Stimulated activated naive CD4-positive, alpha-beta T cell (primary cell): Measurements from ENCODE around the gene TGM1.
A peak's percentile ranks its signal among the peaks of the same experiment; 100 is the strongest.

Experiments used
- DNase-seq, 6 experiments: peaks; one replicate each; lab custom pipeline; 2025; lab: John Stamatoyannopoulos, UW

TGM1 gene

DNA sequence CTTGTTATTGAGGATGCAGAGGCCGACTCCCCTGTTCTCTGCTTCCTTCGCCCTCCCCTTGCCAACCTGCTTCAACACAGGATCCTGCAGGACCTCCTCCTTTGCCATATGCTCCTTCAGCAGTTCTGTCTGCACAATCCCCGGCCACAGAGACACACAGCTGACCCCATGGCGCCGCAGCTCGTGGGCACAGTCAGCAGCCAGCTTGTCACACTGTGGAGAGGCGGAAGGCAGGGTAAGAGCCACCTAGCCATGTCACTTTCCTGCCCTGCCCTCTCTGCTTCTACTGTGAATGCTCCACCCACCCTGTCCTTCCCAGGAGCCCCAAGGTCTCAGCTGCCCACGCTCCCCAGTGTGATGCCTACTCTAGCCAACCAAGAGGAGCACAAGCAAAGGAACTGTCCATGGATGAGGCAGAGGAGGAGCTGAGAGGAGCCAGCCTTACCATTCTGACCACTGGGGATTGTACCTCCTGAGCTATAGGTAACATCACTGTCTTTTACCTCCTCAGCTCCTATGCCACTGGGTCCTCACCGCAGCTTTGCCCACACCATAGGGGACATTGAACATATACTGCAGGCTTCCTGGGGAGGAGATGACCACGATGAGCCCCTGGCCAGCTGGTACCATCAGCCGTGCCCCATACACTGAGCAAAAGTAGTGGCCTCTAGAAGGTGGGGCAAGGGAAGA lies 29.3 kb upstream of the TGM1 start:
- no peak for DNase-seq

DNA sequence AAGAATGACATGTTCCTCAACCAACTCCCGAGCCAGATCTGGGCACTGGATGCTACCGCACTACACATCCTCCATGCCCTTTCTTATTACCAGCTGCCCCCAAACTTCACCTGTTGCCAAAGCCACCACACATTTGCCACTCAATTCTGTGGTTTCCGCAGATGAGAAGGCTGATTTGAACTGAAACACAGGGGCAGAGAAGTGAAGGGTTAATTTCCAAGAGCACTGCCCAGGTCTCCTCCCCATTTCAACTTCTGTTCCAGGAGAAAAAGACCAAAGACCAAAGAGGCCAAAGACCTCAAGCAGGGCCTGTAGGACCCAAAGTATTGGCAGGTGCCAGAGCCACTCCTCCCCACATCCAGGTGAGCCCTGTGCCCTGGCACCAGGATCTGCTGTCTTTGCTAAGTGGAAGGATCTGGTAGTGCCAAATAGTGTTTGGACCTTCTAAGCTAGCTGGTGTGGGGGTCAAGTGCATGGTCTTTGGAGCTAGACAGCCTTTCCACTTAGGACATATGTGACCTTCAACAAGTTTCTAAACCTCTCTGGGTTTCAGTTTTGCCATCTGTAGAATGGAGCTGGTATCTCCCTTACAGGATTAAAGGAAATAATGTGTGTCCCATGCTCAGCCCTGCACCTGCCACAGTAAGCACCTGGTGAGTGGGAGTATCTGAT lies 28.6 kb upstream of the TGM1 start:
- DNase-seq = no peak

DNA sequence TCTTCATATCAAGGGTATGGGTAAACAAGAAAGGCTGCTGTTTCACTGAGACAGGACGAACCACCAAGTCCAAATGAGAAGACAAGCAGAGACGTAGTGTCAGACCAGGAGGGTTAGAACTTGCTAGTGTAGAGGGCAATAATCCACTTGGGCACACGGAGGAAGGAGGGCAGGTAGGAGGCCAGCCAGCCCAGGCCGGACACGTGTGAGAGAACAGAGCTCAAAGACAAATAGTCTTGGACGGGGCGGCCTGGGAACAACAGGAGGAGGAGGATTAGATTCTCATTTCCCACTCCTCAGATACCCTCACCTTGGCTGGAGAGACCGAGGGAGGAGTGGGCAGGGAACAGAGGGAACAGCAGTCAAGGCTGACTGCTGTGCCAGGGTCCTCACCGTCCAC lies 27.8 kb upstream of the TGM1 start:
- DNase-seq = no peak

DNA sequence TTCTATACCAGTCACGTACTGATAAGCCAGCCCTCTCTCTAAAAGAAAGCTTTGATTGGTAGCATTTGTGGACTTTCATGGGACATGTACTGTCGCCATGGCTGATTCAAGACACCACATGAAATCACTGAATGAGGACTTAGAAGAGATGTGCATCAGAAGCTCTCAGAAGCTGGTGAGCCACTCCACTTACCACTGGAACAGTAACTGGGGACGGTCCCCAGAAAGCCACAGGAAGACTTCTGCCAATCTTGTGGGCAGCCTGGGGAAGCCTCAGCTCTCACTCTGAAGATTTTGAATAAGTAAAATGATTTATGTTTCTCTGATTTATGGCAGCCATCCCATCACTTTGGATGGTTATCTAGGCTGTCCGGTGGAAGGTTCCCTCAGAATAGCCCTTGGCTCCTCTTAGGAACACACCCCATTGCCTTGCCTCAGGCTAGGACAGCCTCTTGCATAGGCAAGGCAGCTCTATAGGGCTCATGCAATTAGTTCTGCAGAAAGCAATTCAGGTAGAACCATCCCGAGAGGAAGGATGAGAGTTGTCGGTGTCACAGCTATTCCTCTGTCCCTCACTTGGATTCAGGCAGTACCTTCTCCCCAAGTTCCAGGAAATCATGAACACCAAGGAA lies 26.8 kb upstream of the TGM1 start:
- no peak for DNase-seq

DNA sequence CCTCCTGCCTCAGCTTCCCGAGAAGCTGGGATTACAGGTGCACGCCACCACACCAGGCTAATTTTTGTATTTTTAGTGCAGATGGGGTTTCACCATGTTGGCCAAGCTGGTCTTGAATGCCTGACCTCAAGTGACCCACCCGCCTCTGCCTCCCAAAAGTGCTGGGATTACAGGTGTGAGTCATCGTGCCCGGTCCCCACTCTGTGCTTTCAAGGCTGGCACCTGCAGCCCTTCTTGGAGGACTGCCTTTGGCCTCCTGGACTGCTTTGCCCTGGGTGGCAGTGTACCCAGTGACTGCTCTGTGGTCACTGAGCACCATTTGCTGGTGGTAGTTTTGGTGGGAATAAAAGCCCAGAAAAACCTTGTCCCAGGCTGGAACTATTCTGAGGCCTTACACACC lies 24.0 kb upstream of the TGM1 start:
- DNase-seq = no peak

DNA sequence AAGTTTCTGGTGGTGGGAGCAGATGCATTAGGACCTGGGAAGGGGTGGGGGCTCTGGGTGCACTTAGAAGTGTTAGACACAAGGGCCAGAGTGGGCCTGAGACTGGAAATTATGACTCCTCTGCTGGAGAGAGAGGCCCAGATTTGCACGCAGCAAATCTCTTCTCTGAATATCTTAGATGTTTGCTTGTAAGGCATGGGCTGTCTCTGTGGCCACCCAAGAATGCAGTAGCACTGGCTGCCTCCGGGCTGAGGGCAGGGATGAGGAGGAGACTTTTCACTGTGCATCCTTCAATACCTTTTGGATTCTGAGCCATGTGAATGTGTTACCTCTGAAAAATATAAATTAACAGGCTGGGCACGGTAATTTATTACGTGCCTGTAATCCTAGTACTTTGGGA lies 22.4 kb upstream of the TGM1 start:
- no peak for DNase-seq

DNA sequence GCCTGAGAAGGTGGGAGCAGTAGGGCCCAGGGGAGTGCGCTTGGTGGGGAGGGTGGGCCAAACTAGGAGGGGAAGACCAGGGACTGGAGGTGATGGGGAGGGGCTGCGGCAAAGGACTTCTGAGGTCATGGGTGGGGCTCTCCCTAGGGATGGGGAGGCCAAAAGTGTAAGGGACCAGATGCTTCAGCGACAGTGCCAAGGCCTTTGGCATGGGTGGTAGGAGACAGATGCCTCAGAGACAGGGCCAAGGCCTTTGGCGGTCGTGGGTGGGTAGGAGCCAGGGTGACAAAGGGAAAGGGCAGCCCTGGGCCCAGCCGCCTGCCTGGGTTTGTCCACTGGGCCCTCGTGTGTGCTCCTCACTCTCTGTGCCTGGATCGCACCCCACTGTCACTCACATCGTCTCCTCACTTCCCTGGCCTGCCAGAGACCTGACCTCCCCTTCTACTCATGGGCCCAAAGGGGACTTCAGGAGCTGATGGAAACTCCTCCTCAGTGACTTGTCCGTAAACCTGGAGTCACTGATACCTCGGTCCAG lies 21.6 kb upstream of the TGM1 start:
- no peak for DNase-seq

DNA sequence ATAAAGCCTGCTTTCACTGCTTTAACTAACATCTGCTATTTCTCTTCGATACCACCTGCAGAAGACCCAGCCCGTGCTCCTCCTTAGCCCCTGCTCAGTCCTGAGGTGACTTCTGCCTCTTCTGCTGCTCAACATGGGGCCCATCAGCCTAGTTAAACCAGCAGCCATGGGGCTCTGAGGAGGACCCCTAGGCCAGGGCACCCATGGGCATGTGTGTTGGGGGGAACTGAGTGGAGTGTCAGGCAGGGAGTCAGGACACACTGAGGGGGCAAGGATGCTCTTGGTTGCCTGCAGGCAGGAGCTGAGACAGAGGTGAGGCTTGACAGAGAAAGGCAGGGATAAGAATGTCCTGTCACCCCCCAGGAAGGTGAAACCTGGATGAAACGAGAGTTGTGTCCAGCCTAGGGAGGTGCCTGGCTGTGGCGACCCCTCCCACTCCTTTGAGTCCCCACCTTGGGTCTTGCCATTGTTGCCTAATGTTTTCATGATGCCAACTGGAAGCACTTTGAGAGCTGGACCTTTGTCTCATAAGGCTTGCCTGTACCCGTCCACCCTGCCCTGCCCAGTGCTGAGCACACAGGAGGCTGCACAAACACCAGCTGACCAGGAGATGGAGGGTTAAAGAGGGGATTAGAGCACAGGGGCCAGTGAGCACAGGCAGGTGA lies 21.0 kb upstream of the TGM1 start:
- DNase-seq = no peak

DNA sequence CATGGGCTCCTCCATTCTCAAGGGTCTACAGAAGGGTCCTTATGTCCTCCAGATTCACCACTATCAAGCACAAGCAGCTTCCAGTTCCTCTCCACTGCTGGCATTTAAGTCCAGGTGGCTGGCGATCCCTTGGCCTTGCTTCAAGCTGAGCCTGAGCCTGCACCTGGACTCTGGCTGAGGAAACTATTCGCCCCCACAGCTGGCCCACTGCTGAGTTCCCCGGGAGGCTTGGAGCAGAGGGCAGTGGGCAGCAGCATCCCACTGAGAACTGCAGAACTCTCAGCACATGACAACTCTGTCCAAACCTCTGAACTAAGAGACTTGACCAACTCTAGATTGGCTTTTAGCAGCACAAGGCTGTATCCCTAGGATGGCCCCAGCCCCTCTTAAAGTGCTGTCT lies 19.8 kb upstream of the TGM1 start:
- DNase-seq = no peak

DNA sequence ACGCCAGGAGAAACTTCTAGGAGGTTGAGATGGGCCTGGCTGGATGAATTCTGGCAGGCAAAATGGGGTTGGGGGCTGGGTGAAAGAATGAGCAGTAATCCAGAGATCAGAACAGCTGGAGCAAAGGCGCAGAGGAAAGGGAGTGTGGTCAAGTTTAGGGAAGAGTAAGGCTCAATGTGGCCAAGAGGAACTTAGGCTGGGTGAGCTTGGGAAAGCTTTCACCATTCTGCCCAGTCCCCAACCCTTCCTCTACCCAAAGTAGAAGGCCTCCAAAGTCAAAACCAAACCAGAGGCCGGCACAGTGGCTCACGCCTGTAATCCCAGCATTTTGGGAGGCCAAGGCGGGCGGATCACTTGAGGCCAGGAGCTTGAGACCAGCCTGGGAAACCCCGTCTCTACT lies 18.7 kb upstream of the TGM1 start:
- no peak for DNase-seq

DNA sequence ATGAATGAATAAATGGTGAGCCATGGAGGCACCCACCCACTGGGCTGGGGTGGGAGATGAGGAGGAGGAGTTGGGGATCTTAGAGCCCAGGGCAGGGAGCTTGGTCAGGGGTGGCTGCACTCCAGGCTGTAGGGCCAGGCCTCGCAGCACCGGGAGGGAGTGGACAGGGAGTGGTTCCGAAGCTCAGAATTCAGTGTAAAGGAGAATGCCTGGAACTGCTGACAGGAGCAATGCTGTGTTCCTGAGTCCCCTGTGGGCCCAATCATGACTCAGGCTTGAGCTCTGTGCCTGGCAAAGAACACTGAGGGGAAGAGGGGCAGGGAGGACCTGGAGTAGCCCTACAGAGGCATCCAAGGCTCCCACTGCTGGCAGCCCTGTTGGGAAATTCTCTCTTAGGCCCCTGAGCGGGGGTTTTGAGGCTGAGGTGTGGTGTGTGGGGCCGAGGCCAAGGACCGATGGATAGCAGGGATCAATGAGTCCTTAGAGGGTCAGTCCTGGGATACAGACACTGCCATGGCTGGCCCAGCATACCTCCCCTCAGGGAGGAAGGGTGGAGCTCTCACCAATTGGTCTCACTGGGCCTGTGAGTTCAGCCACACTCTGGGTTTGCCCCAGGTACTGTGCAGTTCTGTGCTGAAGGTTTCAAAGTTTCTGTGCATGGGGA lies 18.0 kb upstream of the TGM1 start:
- DNase-seq = no peak

DNA sequence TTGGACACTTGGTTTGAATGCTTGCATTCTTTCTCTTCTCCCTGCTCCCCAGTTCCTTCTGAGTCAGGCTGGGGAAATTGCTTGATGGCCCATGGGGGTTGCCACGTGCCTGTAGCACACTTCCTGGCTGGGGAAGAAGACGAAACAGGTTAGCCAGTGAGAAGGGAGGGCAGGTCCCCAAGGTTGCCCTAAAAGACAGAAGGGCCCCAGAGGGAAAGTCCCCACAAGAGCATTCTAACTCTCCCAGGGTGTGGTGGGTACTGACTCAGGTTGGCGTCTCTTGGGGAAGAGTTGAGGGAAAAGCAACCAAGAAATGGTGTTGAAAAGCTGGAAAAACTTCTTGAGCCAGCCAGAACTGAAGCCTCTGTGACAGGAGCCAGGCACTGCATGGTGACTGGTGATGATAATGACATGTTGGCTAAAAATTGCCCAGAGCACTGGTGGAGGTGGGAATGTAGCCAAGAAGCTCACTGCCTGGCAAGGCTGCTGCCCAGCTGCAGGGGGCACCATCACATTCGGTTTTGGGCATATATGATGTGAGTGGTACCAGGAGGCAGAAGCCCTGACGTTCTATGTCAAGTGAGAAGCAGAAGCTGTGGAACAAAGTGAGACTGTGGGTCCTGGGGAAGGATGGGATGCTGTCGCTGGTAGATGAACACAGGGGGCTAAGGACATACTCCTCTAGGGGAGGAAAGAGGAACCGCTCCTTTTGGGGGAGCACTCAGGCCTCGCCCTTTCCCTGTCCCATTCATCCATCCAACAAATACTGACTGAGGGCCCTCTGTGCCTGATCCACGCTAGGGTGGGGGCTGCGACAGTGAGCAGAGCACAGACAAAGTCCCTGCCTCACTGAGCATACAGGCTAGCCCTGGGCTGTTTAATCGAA lies 16.6 kb upstream of the TGM1 start:
- DNase-seq = peak; percentile 12 to 38 (median 28)

DNA sequence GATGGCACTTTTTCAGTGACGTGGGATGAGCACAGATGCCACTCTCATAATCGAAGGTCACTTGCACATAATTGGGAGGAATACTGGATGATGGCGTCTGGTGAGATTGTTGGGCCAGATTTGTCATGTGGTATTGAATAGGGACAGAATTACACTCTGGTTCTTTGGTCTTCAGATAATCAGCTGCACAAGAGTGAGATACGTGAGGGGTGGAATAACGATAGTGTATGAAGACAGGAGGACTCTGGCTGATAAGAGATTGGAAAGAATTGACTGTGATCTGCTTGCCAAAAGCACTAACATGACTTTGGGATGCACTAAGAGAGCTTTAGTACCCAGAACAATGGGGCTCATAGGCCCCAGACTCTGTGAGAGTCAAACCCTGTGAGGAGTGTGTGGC lies 15.4 kb upstream of the TGM1 start:
- DNase-seq = no peak

DNA sequence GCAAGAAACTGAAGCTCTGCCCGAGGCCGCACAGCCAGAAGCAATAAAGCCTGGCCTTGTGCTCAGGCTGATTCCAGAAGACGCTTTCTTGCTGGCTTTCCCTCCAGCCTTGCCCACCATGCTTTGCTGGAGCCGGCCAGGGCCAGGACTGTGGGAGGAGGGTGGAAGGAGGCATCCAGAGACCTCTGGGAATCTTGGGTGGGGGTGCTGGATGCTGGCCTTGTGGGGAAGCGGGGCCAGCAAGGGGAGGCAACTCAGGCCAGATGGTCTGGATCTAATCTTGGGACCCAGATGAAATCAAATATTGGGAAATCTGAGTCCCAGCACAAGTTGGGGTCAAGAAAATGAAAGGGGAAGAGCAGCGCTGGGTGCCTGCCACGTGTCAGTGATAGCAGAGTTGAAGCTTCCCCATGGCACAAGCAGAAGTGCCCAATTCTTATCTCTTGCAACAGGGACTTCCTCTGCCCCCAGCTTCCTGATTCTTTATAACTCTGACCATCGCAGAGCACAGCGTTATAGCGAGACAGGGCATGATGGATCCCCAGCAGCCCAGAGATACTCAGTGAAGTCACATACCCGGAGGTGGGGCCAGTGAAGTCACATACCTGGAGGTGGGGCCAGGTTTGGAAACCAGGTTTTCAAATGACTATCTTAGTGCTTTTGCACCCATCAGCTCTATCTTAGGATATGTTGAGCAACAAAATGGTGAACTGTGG lies 14.8 kb upstream of the TGM1 start:
- no peak for DNase-seq

DNA sequence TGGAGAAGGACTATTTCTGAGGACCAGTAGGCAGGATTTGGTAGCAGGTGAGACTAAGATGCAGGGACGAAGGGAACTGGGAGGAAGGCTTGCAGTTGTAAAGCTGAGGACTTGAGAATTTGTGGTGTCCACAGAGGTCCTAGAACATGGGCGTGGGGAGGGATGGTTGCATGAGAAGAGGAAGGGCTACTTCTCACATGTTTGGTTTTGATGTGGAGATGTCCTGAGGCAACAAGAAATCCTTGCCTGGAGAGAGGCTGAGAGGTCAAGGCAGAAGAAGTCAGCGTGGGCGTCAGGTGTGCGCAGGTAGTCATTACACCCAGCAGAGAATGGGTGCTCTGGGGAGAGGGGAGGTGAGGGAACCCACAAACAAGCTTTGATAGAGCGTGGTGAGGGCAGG lies 14.1 kb upstream of the TGM1 start:
- DNase-seq = no peak

DNA sequence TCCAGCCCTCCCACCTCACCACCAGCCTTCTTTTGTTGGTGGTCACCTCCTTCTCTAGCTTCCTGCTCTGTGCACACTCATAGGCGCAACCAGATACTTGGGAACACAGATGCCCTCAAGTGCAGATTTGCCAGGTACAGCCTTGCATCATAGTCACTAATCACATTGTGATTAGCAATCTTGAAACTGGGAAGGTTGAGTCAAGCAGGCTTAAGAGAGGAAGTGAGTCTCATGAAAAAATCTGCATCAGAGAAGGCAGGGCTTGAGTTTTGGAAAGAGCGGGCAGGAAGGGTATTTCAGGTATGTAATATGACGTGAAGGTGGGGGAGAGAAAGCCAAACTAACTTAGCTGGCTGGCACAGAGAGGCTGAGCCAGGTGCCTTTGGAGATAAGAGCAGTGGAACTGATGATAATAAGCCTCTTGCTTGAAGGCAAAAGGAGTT lies 11.1 kb upstream of the TGM1 start:
- peak in 5 of 6 experiments; percentile 12 to 67 (median 59) for DNase-seq

DNA sequence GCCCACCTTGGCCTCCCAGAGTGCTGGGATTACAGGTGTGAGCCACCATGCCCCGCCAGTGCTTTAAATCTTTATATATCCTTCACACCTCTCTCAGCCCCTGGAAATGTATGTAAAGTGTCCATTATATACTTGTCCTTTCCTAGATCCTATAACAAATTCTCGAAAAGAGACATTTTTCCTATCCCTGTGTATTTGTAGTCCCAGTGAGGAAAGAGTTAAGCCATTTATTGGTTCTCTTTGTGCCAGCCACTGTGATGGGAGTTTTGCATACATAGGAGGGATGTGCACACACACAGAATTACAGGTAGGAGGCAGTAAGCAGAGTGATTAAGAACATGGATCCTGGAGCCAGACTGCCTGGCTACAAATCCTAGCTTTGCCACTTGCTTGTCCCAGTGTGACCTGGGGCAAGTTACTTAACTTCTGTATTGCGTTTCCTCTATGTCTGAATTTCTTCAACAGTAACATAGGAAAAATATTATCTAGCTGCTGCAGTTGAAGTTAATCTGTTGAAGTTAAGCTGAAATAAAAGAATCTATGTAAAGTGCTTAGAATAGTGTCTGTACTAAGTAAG lies 10.5 kb upstream of the TGM1 start:
- no peak for DNase-seq

DNA sequence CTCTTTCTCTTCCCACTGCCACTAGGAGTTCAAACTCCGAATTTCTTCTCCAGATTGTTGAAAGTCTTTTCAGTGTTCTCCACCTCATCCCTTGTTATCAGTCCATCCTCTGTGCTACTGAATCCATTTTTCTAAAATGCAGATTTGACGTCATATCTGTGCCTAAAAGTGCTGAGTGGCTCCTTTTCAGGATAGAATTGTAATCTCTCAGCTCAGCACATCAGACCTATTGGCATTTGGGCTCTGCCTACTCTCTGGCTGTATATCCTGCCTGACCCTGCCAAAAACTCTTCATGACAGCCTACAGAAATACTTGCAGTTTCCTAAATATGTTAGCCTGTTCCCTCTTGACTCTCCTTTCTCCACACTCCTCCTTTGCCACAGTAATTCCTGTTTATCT lies 9.5 kb upstream of the TGM1 start:
- DNase-seq = no peak

DNA sequence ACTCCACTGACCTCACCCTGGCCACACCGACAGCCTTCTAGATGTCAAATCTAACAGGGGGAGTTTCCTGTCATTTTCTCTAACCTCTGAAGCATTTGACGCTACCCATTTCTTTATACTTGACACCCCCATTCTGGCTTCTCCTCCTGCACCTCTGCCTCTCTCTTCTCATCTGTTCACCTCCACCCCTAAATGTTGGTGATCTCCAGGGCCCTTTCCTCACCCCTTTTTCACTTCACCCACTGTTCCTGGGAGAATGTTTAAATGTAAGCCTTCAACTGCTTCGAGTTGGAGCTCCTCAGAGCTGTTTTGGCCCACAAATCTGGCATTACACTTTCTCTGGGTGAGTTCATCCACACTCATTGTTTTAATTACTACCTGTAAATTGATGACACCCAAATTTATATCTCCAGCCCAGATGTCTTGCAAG lies 8.9 kb upstream of the TGM1 start:
- no peak for DNase-seq
